Neural progenitor cell (in vitro differentiated cells): Measurements from ENCODE around the gene XPO4.

Experiments
- EZH2 ChIP-seq: fragments of 200-600 bp; sonication (generic); IDR thresholded peaks from 2 replicates; pipeline ENCODE4 v1.6.1; 2017; ENCODE audit warnings: antibody characterized with exemption, mild to moderate bottlenecking, moderate library complexity
- TF ChIP-seq, protein P1 (sequence below): fragments of 200-600 bp; sonication (generic); IDR thresholded peaks from 2 replicates; pipeline ENCODE4 v1.5.1; 2017; ENCODE audit warnings: antibody characterized with exemption, mild to moderate bottlenecking

GRCh38 chr13:20799726-20800416, 102.7 kb downstream of the XPO4 start:
- TF ChIP-seq EZH2 = no peak
- TF ChIP-seq, protein P1, sequence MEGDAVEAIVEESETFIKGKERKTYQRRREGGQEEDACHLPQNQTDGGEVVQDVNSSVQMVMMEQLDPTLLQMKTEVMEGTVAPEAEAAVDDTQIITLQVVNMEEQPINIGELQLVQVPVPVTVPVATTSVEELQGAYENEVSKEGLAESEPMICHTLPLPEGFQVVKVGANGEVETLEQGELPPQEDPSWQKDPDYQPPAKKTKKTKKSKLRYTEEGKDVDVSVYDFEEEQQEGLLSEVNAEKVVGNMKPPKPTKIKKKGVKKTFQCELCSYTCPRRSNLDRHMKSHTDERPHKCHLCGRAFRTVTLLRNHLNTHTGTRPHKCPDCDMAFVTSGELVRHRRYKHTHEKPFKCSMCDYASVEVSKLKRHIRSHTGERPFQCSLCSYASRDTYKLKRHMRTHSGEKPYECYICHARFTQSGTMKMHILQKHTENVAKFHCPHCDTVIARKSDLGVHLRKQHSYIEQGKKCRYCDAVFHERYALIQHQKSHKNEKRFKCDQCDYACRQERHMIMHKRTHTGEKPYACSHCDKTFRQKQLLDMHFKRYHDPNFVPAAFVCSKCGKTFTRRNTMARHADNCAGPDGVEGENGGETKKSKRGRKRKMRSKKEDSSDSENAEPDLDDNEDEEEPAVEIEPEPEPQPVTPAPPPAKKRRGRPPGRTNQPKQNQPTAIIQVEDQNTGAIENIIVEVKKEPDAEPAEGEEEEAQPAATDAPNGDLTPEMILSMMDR = no peak
